ENCODE data around the gene KIDINS220. TPM values are rescaled to one million over a fixed set of nuclear protein-coding genes. Genes with fewer than 3 reads are reported as not detected.

The KIDINS220 gene
- total and polyA plus RNA-seq, 2 experiments from 2014 or later = 12.8 to 38.2 TPM

DNA sequence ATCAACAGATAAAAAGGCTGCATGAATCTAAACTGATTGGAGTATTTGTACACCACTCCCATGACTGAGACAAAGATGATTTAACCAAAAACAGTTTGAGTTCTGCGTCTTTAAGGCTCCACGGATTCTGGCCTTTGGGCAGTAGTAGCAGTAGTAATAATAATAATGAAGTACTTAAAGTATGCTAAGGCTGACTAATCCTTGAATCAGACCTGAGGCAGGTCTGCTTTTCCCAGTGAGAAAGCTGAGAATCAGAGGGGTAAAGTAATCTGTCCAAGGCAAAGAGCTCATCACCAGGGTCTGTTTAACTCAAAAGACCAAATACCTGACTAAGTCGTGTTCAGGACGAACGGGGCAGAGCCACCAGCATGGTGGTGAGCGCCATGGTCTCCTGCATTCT lies 94.2 kb downstream of the KIDINS220 start (continued):
- TF ChIP-seq, protein P1, sequence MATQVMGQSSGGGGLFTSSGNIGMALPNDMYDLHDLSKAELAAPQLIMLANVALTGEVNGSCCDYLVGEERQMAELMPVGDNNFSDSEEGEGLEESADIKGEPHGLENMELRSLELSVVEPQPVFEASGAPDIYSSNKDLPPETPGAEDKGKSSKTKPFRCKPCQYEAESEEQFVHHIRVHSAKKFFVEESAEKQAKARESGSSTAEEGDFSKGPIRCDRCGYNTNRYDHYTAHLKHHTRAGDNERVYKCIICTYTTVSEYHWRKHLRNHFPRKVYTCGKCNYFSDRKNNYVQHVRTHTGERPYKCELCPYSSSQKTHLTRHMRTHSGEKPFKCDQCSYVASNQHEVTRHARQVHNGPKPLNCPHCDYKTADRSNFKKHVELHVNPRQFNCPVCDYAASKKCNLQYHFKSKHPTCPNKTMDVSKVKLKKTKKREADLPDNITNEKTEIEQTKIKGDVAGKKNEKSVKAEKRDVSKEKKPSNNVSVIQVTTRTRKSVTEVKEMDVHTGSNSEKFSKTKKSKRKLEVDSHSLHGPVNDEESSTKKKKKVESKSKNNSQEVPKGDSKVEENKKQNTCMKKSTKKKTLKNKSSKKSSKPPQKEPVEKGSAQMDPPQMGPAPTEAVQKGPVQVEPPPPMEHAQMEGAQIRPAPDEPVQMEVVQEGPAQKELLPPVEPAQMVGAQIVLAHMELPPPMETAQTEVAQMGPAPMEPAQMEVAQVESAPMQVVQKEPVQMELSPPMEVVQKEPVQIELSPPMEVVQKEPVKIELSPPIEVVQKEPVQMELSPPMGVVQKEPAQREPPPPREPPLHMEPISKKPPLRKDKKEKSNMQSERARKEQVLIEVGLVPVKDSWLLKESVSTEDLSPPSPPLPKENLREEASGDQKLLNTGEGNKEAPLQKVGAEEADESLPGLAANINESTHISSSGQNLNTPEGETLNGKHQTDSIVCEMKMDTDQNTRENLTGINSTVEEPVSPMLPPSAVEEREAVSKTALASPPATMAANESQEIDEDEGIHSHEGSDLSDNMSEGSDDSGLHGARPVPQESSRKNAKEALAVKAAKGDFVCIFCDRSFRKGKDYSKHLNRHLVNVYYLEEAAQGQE (IDR thresholded peaks at IDR 0.05; ENCODE audit: unreplicated experiment) = no peak
- TF ChIP-seq STAT1 (IDR thresholded peaks at IDR 0.05; ENCODE audit: unreplicated experiment) (no peak), ZNF114 (CRISPR knock-in tag; IDR thresholded peaks at IDR 0.05) (no peak), NANOG (IDR thresholded peaks at IDR 0.05; ENCODE audit: borderline replicate concordance) (no peak), CREB1 (CRISPR knock-in tag; IDR thresholded peaks at IDR 0.05; ENCODE audit: low read depth) (no peak), EZH2phosphoT487 (IDR thresholded peaks at IDR 0.05; ENCODE audit: unreplicated experiment) (no peak), ZNF331 (CRISPR knock-in tag; IDR thresholded peaks at IDR 0.05; ENCODE audit: low read depth) (no peak)
- TF ChIP-seq, protein P2, sequence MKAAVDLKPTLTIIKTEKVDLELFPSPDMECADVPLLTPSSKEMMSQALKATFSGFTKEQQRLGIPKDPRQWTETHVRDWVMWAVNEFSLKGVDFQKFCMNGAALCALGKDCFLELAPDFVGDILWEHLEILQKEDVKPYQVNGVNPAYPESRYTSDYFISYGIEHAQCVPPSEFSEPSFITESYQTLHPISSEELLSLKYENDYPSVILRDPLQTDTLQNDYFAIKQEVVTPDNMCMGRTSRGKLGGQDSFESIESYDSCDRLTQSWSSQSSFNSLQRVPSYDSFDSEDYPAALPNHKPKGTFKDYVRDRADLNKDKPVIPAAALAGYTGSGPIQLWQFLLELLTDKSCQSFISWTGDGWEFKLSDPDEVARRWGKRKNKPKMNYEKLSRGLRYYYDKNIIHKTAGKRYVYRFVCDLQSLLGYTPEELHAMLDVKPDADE (IDR thresholded peaks at IDR 0.05) = no peak

DNA sequence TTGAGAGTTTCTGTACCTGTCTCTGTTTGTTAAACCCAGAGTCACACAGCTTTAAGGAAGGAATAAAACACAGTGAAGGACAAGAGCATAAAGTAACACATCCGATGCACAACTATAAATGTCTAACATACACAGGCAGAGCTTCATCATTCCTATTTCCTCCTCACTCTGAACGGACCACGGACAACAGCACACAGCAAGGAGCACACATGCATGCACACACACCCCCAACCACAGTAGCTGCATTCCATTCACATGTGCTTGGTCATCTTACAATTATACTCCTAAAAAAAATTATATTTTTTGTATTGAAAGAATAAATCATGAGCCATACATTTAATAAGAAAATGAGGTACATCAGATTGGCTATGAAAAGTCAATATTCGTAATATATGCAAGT lies 97.3 kb downstream of the KIDINS220 start:
- Histone ChIP-seq H3K27ac (ENCODE audit: low read depth) (no peak overlapping the region), H3K79me2 (replicated peaks; ENCODE audit: insufficient read depth) (no peaks in the 10 kb centered on the region), H3K36me3 (ENCODE audit: insufficient read depth) (no peaks in the 10 kb centered on the region), H3K4me1 (ENCODE audit: insufficient read depth) (no peaks in the 10 kb centered on the region), H3K4me3 (no peak overlapping the region), H3K27me3 (ENCODE audit: insufficient read depth) (no peaks in the 10 kb centered on the region), H3K4me2 (no peak overlapping the region), H3F3A (replicated peaks; ENCODE audit: low read depth) (no peaks in the 10 kb centered on the region), H3K9me2 (ENCODE audit: insufficient read depth) (no peaks in the 10 kb centered on the region), H4K20me1 (replicated peaks; ENCODE audit: insufficient read depth) (no peaks in the 10 kb centered on the region; the same call in 1 of the 2 replicates), H2AFZ (no peak overlapping the region)
- H3K4me1 Mint-ChIP-seq = peaks cover 2% of the 10 kb centered on the region; the same call in 2 of the 3 replicates
- no peaks in the 10 kb centered on the region for H3K9me3 Mint-ChIP-seq
- no peak for ATAC-seq
- no peak for DNase-seq (ENCODE audit: low spot score)
- no peaks in the 10 kb centered on the region for H3K36me3 Mint-ChIP-seq (ENCODE audit: low read depth)
- H3K27ac Mint-ChIP-seq = no peak overlapping the region
- no peak overlapping the region for H3K4me3 Mint-ChIP-seq
- TF ChIP-seq, protein P2 (IDR thresholded peaks at IDR 0.05) = no peak
- TF ChIP-seq ZNF331 (CRISPR knock-in tag; IDR thresholded peaks at IDR 0.05; ENCODE audit: low read depth) (no peak), ZNF114 (CRISPR knock-in tag; IDR thresholded peaks at IDR 0.05) (no peak)
- no peaks in the 10 kb centered on the region for H3K27me3 Mint-ChIP-seq (ENCODE audit: insufficient read depth, low read depth, poor library complexity)

Data from GM23338 (cell line).